Measurements from ENCODE around the gene ZBTB46. TPM values are rescaled to one million over a fixed set of nuclear protein-coding genes. Genes with fewer than 3 reads are reported as not detected.
"Not testable (repeated sequence)": the region's sequence is repeated elsewhere in the genome, so short reads cannot be mapped to it uniquely, and the experiment has no call there.

ZBTB46 gene
- polyA plus RNA-seq, 12 donors = 9.7 to 23.8 (median 15.9) TPM; not detected in 1

- DNase-seq = no peak
These were observed 94.0 kb downstream of the ZBTB46 start for GRCh38 chr20:63736893-63737694.

DNA sequence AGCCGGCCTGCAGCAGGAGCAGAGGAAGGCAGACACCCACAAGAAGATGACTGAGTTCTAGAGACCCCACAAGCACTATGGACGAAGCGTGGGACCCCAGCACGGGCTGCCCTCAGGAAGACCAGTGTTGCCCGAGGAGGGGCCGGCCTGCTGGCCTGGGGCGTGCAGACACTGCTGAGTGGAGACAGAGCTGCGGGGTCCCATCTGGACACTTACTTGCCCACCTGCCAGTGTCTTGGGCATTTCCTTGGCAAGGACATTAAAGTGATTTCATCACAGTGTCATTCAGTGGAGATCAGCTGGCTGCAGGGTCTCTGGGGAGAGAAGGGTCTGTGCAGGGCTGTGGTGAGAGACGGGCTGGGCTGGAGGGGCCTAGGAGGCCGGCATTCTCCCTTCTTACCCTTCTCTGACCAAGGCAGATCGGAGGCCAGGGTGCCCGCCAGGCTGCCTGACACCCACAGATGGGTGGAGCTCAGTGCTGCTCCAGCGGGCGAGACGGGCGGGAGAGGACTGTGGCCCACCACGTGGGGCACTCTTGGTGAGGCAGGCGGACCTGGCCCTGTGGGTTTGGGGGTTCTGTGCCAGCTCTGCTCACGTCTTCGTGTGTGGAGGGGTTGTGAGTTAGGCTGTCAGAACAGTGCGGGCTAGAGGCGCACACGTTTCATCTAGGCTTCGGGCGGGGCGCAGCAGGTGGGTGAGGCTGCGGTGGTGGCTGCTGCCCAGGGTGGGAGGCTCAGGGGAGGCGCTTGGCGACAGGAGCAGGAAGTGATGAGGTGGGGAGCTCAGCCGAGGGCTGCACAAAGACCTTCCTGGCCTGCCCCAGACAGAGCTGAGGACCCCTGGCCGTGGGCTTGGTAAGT, 95.0 kb downstream of the ZBTB46 start, which contains the start of gene LIME1:
LIME1 (plus strand) TSS at position 806 of the 860 bp plus-strand sequence. CDS start 886 bp downstream, outside the sequence.
- DNase-seq = no peak

GRCh38 chr20:63734946-63735858, 95.9 kb downstream of the ZBTB46 start:
- DNase-seq = no peak

- no peak for DNase-seq
These were observed 96.7 kb downstream of the ZBTB46 start for GRCh38 chr20:63734111-63734945.

DNA sequence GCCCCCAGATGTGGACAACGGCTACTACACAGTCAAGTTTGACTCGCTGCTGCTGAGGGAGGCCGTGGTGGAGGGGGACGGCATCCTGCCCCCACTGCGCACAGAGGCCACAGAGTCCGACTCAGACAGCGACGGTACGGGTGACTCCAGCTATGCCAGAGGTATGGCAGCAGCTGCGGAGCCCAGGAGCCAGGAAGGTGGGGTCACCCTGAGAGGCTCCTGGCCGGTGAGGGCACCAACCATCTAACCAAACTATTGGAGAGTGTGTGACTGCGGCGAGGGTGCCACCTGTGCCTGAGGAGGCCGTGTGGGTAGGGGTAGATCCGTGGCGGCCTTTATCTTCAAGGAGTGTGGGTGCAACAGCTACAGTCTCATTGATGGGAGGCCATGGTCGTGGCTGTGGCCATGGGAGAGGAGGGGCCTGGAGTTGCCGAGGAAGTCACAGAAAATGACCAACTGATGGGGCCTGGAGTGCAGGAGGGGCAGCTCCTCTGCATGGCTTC, 97.4 kb downstream of the ZBTB46 start:
- no peak for DNase-seq

DNA sequence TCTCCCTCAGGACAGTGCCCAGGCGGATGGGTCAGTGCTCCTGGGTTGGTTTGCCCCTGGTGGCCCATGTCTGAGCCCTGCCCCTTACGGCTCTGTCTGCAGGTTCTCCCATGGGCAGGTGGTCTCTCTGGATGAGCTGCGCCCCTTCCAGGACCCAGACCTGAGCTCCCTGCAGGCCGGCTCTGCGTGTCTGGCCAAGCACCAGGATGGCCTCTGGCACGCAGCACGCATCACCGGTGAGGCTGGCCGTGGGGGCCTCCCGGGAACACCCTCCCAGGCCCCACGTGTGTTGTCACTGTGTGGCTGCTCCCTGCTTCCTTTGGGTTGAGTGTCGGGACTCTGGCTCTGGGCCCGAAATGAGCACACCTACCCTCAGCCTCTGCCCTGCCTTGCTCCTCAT, 97.9 kb downstream of the ZBTB46 start:
- DNase-seq = no peak

DNA sequence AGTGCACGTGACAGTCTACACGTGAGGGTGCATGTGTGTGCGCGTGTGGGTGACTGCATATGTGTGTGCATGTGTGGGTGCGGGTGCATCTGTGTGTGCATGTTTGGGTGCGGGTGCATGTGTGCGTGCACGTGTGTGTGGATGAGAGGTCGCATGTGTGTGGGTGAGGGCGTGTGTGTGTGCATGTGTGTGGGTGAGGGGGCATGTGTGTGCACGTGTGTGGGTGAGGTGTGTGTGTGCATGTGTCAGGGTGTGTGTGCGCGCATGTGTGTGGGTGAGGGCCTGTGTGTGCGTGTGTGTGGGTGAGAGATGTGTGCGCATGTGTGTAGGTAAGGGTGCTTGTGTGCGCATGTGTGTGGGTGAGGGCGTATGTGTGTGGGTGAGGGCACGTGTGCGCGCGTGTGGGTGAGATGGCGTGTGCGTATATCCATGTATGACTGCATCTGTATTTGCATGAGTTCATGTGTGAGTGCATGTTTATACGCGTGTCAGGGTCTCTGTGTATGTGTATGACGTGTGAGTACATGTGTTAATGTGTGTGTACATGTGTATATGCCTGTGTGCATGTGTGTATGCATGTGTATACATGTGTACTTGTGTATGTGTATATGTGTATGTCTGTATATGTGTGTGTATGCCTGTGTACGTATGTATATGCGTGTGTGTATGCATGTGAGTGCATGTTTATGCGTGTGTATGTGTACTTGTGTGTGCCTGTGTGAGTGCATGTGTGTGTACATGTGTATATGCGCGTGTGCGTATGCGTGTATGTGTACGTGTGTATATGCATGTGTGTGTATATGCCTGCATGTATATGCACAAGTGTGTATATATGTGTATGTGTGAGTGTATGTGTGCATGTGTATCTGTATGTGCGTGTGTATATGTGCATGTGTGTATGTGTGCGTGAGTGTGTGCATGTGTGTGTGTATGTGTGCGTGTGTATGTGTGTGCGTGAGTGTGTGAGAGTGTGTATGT, 98.7 kb downstream of the ZBTB46 start:
- no peak for DNase-seq

GRCh38 chr20:63731410-63731809, 99.7 kb downstream of the ZBTB46 start:
- no peak for DNase-seq

- not testable (repeated sequence) for DNase-seq
These were observed 100.8 kb downstream of the ZBTB46 start for GRCh38 chr20:63730189-63730733.

DNA sequence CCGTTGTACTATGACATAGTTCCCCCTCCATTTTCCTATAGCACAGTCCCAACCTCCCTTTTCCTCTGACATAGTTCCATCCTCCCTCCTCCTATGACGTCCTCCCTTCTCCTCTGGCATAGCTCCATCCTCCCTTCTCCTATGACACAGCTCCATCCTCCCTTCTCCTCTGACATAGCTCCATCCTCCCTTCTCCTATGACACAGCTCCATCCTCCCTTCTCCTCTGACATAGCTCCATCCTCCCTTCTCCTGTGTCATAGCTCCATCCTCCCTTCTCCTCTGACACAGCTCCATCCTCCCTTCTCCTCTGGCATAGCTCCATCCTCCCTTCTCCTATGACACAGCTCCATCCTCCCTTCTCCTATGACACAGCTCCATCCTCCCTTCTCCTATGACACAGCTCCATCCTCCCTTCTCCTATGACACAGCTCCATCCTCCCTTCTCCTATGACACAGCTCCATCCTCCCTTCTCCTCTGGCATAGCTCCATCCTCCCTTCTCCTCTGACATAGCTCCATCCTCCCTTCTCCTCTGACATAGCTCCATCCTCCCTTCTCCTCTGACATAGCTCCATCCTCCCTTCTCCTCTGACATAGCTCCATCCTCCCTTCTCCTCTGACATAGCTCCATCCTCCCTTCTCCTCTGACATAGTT, 108.0 kb downstream of the ZBTB46 start:
- DNase-seq = not testable (repeated sequence)

- no peak for DNase-seq
These were observed 112.1 kb downstream of the ZBTB46 start for GRCh38 chr20:63718996-63719395.

DNA sequence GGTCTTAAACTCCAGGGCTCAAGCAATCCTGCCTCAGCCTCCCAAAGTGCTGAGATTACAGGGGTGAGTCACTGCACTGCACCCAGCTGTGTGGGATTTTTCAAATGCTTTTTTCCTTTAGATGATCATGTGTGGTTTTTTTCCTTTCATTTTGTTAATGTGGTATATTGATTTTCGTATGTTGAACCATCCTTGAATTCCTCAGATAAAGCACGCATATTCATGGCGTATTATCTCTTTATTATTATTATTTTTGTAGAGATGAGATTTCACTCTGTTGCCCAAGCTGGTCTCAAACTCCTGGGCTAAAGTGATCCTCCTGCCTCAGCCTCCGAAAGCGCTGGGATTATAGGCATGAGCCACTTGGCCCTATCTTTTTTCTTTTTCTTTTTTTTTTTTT, 116.2 kb downstream of the ZBTB46 start:
- DNase-seq = no peak

DNA sequence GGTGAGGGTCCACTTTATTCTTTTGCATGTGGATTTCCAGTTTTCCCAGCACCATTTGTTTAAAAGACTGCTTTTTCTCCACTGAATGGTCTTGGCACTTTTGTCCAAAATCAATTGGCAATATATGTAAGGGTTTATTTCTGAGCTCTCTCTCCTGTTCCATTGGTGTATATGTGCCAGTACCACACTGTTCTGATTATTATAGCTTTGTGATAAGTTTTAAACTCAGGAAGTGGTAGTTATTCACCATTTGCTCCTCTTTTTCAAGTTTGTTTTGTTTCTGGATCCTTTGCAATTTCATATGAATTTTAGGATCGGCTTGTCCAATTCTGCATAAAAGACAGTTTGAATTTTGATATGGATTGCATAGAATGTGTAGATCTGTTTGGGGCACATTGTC, 118.9 kb downstream of the ZBTB46 start:
- no peak for DNase-seq

GRCh38 chr20:63711085-63711645, 119.9 kb downstream of the ZBTB46 start:
- DNase-seq = no peak

DNA sequence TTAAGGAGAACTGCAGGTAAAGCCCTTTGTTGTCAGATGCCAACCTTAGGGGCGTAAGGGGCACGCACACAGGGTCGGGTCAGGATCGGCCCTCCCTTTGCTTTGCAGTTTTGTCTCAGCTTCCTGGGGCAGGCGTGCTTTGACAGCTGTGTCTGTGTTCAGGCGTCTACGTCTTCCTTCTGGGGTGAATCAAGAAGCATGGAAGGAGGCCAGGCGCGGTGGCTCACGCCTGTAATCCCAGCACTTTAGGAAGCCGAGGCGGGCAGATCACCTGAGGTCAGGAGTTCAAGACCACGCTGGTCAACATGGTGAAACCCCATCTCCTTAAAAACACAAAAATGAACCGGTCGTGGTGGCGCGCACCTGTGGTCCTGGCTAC, 121.9 kb downstream of the ZBTB46 start:
- no peak for DNase-seq

DNA sequence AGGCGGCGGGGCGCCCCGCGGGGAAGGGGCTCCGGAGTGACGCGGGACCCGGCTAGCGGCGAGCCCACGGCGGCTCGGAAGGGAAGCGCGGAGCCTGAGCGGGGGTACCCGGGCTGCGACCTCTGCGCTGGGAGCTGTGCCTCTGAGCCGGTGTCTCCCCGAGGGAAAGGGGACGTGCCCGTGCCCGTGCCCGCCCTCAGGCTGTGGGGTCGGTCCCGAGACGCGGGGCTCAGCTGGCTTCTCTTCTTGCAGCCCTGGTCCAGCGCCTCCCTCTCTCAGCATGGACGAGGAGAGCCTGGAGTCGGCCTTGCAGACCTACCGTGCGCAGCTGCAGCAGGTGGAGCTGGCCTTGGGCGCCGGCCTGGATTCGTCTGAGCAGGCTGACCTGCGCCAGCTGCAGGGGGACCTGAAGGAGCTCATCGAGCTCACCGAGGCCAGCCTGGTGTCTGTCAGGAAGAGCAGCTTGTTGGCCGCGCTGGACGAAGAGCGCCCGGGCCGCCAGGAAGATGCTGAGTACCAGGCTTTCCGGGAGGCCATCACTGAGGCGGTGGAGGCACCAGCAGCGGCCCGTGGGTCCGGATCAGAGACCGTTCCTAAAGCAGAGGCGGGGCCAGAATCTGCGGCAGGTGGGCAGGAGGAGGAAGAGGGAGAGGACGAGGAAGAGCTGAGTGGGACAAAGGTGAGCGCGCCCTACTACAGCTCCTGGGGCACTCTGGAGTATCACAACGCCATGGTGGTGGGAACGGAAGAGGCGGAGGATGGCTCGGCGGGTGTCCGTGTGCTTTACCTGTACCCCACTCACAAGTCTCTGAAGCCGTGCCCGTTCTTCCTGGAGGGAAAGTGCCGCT, 122.5 kb downstream of the ZBTB46 start:
- no peak for DNase-seq
